IPS-NIHi7 (cell line): ENCODE data around the gene ZPLD1.

Experiments
- DNase-seq: peaks from one replicate; pipeline ENCODE4 v3.0.0; 2012; ENCODE audit warnings: mixed read lengths; ENCODE audit errors: extremely low spot score

The ZPLD1 gene

GRCh38 chr3:102434715-102435114 lies at the start of gene ZPLD1:
Gene ZPLD1 (plus strand): TSS chr3:102435015. CDS start chr3:102438488, 3,473 bp downstream.
- no peak for DNase-seq

GRCh38 chr3:102390171-102390864 lies 44.5 kb upstream of the ZPLD1 start:
- DNase-seq, result no peak

GRCh38 chr3:102390916-102391315 lies 43.9 kb upstream of the ZPLD1 start:
- no peak for DNase-seq

- DNase-seq, result no peak
Measured at GRCh38 chr3:102391491-102391890, 43.3 kb upstream of the ZPLD1 start.

GRCh38 chr3:102394517-102394916 lies 40.3 kb upstream of the ZPLD1 start:
- DNase-seq, result no peak

DNA sequence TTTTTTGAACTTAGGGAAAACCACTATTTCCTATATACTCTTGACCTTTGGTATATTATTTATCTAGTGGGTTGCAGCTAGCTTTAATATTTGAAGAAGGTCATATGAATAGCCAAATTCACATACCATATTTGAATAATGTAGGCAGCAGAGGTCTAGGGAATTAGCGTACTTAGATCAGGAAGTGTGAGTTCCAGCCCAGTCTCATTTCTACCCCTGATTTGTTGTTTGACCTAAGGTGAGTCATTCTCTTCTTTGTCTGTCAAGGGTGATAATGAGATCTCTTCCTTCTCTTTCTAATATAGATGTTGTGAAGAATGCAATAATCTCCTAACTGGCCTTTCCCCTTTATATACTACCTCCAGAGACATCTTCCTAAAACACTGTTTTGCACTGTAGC lies 36.6 kb upstream of the ZPLD1 start:
- no peak for DNase-seq

DNA sequence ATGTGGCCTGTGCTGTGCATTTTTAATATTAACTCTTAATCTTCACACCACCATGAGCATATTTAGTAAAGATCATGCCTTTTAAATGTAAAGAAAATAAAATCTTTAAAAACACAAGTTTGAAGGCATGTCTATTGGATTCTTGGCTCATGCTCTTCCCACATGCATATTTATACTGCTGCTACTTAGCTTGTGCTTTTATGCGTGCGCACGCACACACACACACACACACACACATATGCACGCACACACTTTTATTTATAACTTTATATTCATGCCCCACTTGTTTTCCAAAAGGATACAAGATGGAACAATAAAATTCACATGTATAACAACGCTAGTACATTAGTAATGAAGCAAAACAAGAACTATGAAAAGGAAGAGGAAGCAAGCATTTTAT lies 36.1 kb upstream of the ZPLD1 start:
- DNase-seq, result no peak

DNA sequence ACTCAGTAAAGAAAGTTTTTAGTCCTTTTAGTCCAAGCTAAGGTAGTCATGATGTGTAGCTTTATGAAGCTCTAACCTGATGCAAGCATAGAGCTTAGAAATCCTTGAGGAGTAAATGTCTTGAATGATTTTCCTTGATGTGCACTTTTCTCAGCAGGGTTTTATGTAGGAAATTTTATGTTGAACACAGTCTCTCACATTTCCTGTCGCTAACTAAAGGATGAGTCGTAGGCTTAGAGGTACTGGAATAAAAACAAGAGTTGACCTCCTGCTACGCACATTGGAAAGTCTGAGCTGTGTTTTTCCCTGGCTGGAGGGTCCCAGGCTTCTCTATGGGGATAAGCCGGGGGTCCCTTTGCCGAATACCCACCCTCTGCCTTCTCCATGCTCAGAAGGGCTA lies 34.7 kb upstream of the ZPLD1 start:
- no peak for DNase-seq

- DNase-seq, result no peak
Measured at GRCh38 chr3:102400766-102401165, 34.0 kb upstream of the ZPLD1 start.

DNA sequence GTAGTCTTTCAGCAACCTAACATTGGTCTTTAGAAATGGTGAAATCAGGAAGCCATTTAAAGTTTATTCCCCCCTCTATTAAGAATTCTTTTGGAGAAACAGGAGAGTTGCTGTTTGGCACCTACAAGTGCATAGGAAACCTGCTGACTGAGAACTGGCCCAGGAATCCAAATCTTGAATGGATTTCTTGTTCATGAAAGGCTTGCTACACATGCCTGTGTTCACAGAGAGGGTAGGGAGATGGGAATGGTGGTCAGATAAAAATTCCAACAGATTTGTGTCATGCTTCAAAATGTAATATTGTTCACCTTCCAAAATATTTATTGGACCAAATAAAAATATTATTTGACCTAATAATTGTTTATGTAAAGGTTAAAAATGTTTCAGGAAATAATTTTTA lies 24.2 kb upstream of the ZPLD1 start:
- DNase-seq, result no peak

DNA sequence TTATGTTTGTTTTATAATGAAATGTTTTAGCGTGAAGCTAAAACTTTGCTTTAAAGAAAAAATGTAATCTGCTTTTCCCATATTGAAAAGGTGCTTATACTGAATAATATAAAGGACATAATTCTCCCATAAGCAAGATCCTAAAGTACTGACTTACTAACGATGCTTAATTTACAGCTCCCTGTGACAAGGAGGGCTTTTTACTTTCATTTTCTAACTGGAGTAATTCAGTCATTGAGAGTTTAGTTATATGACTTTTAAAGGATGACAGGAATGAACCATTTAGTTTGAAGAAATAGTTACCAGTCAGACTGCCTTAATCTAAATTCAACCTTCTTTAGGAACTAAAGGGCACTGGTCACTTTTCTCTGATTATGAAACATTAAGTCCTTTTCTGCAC lies 19.3 kb upstream of the ZPLD1 start:
- DNase-seq, result no peak

GRCh38 chr3:102419786-102420185 lies 15.0 kb upstream of the ZPLD1 start:
- DNase-seq, result no peak

DNA sequence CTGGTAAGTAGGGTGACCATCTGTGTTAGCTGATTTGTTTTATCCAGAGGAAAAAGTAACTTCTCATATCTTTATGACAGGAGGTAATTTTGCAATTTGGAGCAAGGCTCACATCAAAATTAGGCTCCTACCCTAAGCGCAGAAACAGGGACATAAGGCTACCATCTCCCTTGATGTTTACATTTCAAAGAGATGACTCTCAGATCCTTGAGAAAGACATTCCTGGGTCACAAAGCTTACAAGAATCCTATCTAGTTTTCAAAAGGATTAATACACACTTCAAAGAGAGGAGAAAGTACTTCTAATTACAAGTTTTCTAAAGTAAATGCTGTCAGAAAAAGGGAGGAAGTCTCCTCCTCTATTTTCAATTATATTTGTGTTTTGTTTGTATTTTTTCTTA lies 7.0 kb downstream of the ZPLD1 start:
- no peak for DNase-seq

- DNase-seq, result no peak
Measured at GRCh38 chr3:102443021-102443420, 8.2 kb downstream of the ZPLD1 start.

- DNase-seq, result no peak
Measured at GRCh38 chr3:102444101-102444500, 9.3 kb downstream of the ZPLD1 start.

- no peak for DNase-seq
Measured at GRCh38 chr3:102447272-102447671, 12.5 kb downstream of the ZPLD1 start.

- DNase-seq, result no peak
Measured at GRCh38 chr3:102449341-102449740, 14.5 kb downstream of the ZPLD1 start.

GRCh38 chr3:102449930-102450329 lies 15.1 kb downstream of the ZPLD1 start:
- DNase-seq, result no peak

DNA sequence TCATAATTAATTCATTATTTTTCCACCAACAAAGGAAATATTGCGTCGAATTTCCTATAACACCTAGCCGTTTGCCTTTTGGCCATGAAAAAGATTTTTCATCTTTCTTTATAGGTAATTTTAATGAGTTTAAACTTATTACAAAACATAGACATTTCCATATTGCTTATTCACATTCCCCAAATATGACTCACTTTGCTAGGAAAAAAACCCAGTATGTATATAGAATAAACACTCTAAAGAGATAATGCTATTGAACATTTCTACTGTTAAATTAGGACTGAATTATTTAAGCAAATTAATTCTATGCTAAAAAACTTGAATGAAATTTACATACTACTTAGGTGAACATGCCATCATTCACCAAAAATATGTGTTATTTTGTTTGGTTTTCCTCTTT lies 16.2 kb downstream of the ZPLD1 start:
- no peak for DNase-seq

- no peak for DNase-seq
Measured at GRCh38 chr3:102451543-102451942, 16.7 kb downstream of the ZPLD1 start.

- no peak for DNase-seq
Measured at GRCh38 chr3:102454181-102454580, 19.4 kb downstream of the ZPLD1 start.

DNA sequence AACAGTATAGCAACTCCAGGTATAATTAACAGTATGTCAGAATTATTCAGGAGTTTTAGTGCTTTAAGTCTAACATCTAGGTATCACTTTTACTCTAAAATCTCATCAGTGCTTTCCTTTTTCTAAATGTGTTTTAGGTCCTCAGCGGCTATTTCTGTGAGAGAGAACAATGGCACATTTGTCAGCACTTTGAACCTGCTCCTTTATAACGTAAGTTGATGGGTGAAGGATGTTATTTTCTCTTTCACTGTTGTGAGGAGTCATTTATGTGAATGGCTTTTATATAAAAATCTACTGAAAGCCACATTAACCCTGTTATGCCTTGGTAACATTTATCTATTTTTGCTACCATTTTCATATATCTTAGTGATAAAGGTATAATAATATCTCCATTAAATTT lies 22.8 kb downstream of the ZPLD1 start:
- DNase-seq, result no peak

DNA sequence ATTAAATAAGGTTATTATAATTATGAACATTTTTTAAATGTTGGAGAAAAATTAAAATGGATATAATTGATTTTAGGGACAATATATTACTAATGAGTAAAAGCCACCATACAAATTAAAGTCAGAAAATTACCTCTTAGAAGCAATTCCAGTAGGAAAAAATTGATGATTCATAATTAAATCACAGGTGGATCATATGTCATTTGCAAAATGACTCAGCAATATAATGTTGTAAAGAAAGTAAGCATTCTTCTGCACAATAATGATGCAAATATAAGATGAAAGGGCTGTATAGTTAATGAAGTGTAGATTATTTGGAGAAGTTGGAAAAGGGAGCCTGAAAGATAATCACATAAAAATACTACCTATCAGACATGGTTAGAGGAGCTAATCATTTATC lies 25.8 kb downstream of the ZPLD1 start:
- no peak for DNase-seq

DNA sequence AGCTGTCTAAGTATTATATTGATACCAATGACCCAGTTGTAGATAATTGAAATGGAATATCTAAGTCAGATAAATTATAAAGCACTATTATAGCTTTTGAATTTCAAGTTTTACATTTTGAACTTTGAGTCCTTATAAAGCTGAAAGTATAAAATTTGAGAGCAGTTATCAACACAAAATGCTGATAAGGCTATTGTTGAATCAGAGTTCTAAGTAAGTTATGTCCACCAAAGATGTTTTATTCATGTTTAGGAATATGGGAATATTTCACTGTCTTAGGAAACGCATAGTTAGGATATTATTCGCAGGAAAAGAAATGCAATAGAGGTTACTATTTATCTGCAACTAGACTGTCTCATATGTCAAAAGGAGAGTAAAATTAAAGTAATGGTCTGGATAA lies 29.4 kb downstream of the ZPLD1 start:
- no peak for DNase-seq
